DND-41 (cell line): ENCODE results near the gene AGAP1.

Experiments
- EZH2 ChIP-seq: IDR thresholded peaks from 3 replicates; pipeline ENCODE4 v1.6.1; 2012; ENCODE audit warnings: borderline replicate concordance, low read depth, mild to moderate bottlenecking, moderate library complexity, low read length, inconsistent platforms; ENCODE audit not compliant: severe bottlenecking
- TF ChIP-seq, protein P1 (sequence below): IDR thresholded peaks from 2 replicates; pipeline ENCODE4 v1.5.1; 2012; ENCODE audit warnings: borderline replicate concordance, low read length, moderate library complexity, mild to moderate bottlenecking; ENCODE audit not compliant: poor library complexity, severe bottlenecking; ENCODE audit errors: extremely low read depth

DNA sequence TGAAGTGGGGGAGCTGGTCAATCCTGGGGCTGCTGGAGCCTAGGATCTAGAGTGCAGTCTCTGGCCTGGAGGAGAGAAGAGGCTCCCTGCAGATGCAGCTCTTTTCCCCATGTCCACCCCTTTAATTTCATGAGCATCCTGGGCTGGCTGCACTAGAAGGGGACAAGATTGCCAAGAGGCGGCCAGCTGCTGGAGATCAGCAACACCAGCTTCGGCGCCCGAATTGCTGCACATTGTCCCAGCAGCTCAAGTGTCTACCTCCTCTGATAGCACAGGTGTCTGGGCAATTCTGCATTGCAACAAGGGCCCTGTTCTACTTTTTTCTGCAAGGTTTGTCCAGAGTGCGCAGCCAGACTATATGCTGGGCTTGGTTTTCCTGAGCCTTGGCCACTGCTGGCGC is 125.7 kb downstream of the AGAP1 start:
- TF ChIP-seq, protein P1, sequence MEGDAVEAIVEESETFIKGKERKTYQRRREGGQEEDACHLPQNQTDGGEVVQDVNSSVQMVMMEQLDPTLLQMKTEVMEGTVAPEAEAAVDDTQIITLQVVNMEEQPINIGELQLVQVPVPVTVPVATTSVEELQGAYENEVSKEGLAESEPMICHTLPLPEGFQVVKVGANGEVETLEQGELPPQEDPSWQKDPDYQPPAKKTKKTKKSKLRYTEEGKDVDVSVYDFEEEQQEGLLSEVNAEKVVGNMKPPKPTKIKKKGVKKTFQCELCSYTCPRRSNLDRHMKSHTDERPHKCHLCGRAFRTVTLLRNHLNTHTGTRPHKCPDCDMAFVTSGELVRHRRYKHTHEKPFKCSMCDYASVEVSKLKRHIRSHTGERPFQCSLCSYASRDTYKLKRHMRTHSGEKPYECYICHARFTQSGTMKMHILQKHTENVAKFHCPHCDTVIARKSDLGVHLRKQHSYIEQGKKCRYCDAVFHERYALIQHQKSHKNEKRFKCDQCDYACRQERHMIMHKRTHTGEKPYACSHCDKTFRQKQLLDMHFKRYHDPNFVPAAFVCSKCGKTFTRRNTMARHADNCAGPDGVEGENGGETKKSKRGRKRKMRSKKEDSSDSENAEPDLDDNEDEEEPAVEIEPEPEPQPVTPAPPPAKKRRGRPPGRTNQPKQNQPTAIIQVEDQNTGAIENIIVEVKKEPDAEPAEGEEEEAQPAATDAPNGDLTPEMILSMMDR = no peak
- no peak for TF ChIP-seq EZH2
